ENCODE data around the gene CYP2W1.
"Not testable (repeated sequence)": the region's sequence is repeated elsewhere in the genome, so short reads cannot be mapped to it uniquely, and the experiment has no call there.

The CYP2W1 gene

GRCh38 chr7:1025743-1026581 is 43.0 kb downstream of the CYP2W1 start:
- peaks cover 39% of the 10 kb centered on the region for H3K36me3 Mint-ChIP-seq (ENCODE audit: low read depth)
- no peak overlapping the region for H3K27ac Mint-ChIP-seq
- no peak for DNase-seq
- H3K4me1 Mint-ChIP-seq (ENCODE audit: low read depth): peaks cover 35% of the 10 kb centered on the region
- H3K9me3 Mint-ChIP-seq: no peaks in the 10 kb centered on the region
- peak overlapping the region; percentile 15 for H3K4me3 Mint-ChIP-seq
- no peaks in the 10 kb centered on the region for H3K27me3 Mint-ChIP-seq

- Mint-ChIP-seq H3K9me3 (no peaks in the 10 kb centered on the region), H3K36me3 (ENCODE audit: low read depth) (peaks cover 33% of the 10 kb centered on the region), H3K4me3 (peak overlapping the region; percentile 77), H3K27ac (no peak overlapping the region), H3K4me1 (ENCODE audit: low read depth) (peaks cover 34% of the 10 kb centered on the region), H3K27me3 (no peaks in the 10 kb centered on the region)
- no peak for DNase-seq
Measured at GRCh38 chr7:1026721-1027161, 43.8 kb downstream of the CYP2W1 start.

- peaks cover 36% of the 10 kb centered on the region for H3K4me1 Mint-ChIP-seq (ENCODE audit: low read depth)
- peaks cover 30% of the 10 kb centered on the region for H3K36me3 Mint-ChIP-seq (ENCODE audit: low read depth)
Measured at GRCh38 chr7:1027242-1028043, 44.5 kb downstream of the CYP2W1 start.

GRCh38 chr7:1028044-1028770 is 45.2 kb downstream of the CYP2W1 start:
- peak overlapping the region; percentile 67 for H3K4me3 Mint-ChIP-seq
- H3K36me3 Mint-ChIP-seq (ENCODE audit: low read depth): peaks cover 23% of the 10 kb centered on the region
- DNase-seq: peak; percentile 91
- H3K4me1 Mint-ChIP-seq (ENCODE audit: low read depth): peaks cover 42% of the 10 kb centered on the region
- H3K27me3 Mint-ChIP-seq: no peaks in the 10 kb centered on the region
- no peak overlapping the region for H3K27ac Mint-ChIP-seq
- no peaks in the 10 kb centered on the region for H3K9me3 Mint-ChIP-seq

More at GRCh38 chr7:1027242-1028043, 44.5 kb downstream of the CYP2W1 start:
- H3K27me3 Mint-ChIP-seq: no peaks in the 10 kb centered on the region
- DNase-seq: peak; percentile 48
- H3K4me3 Mint-ChIP-seq: peak overlapping the region; percentile 77
- no peaks in the 10 kb centered on the region for H3K9me3 Mint-ChIP-seq
- peak overlapping the region; percentile 37 for H3K27ac Mint-ChIP-seq

- Mint-ChIP-seq H3K4me1 (ENCODE audit: low read depth) (peaks cover 48% of the 10 kb centered on the region), H3K4me3 (peak overlapping the region; percentile 67), H3K36me3 (ENCODE audit: low read depth) (peaks cover 19% of the 10 kb centered on the region), H3K27ac (peak overlapping the region; percentile 74), H3K9me3 (no peaks in the 10 kb centered on the region), H3K27me3 (no peaks in the 10 kb centered on the region)
- DNase-seq: peak; percentile 75
Measured at GRCh38 chr7:1028775-1029636, 46.0 kb downstream of the CYP2W1 start.

- Mint-ChIP-seq H3K4me3 (no peak overlapping the region), H3K4me1 (ENCODE audit: low read depth) (peaks cover 54% of the 10 kb centered on the region), H3K9me3 (no peaks in the 10 kb centered on the region), H3K36me3 (ENCODE audit: low read depth) (peaks cover 19% of the 10 kb centered on the region), H3K27me3 (no peaks in the 10 kb centered on the region), H3K27ac (peak overlapping the region; percentile 2)
- no peak for DNase-seq
Measured at GRCh38 chr7:1029637-1030443, 46.9 kb downstream of the CYP2W1 start.

GRCh38 chr7:1030444-1031070 is 47.6 kb downstream of the CYP2W1 start:
- H3K27ac Mint-ChIP-seq: no peak overlapping the region
- peaks cover 15% of the 10 kb centered on the region for H3K36me3 Mint-ChIP-seq (ENCODE audit: low read depth)
- DNase-seq: no peak
- no peaks in the 10 kb centered on the region for H3K27me3 Mint-ChIP-seq
- no peak overlapping the region for H3K4me3 Mint-ChIP-seq
- no peaks in the 10 kb centered on the region for H3K9me3 Mint-ChIP-seq
- peaks cover 54% of the 10 kb centered on the region for H3K4me1 Mint-ChIP-seq (ENCODE audit: low read depth)

GRCh38 chr7:1031716-1032455 is 48.9 kb downstream of the CYP2W1 start:
- H3K9me3 Mint-ChIP-seq: no peaks in the 10 kb centered on the region

GRCh38 chr7:1032536-1033181 is 49.7 kb downstream of the CYP2W1 start:
- no peak overlapping the region for H3K4me3 Mint-ChIP-seq
- no peak for DNase-seq
- no peaks in the 10 kb centered on the region for H3K27me3 Mint-ChIP-seq
- H3K27ac Mint-ChIP-seq: no peak overlapping the region
- H3K4me1 Mint-ChIP-seq (ENCODE audit: low read depth): peaks cover 42% of the 10 kb centered on the region
- peaks cover 1% of the 10 kb centered on the region for H3K36me3 Mint-ChIP-seq (ENCODE audit: low read depth)
- no peaks in the 10 kb centered on the region for H3K9me3 Mint-ChIP-seq

More at GRCh38 chr7:1031716-1032455, 48.9 kb downstream of the CYP2W1 start:
- Mint-ChIP-seq H3K4me3 (no peak overlapping the region), H3K36me3 (ENCODE audit: low read depth) (peaks cover 6% of the 10 kb centered on the region), H3K4me1 (ENCODE audit: low read depth) (peaks cover 47% of the 10 kb centered on the region), H3K27me3 (no peaks in the 10 kb centered on the region), H3K27ac (no peak overlapping the region)
- DNase-seq: no peak

GRCh38 chr7:1033546-1034145 is 50.7 kb downstream of the CYP2W1 start:
- Mint-ChIP-seq H3K36me3 (ENCODE audit: low read depth) (peaks cover 1% of the 10 kb centered on the region), H3K27ac (no peak overlapping the region), H3K4me1 (ENCODE audit: low read depth) (peaks cover 42% of the 10 kb centered on the region), H3K4me3 (no peak overlapping the region), H3K27me3 (no peaks in the 10 kb centered on the region), H3K9me3 (no peaks in the 10 kb centered on the region)
- no peak for DNase-seq

- H3K4me3 Mint-ChIP-seq, H3K27ac Mint-ChIP-seq: not testable (repeated sequence)
Measured at GRCh38 chr7:1034769-1035168, 51.8 kb downstream of the CYP2W1 start.

More at GRCh38 chr7:1034769-1035168, 51.8 kb downstream of the CYP2W1 start:
- H3K9me3 Mint-ChIP-seq; DNase-seq; H3K36me3 Mint-ChIP-seq (ENCODE audit: low read depth); H3K27me3 Mint-ChIP-seq: not testable (repeated sequence)
- peaks cover 31% of the 10 kb centered on the region for H3K4me1 Mint-ChIP-seq (ENCODE audit: low read depth)

Measured in activated T-cell treated with anti-CD3 and anti-CD28 coated beads, Interleukin-2, amount 50 U/mL, for 24 hours (primary cell).